IMR-90 (cell line): ENCODE results near the gene GNAO1. TPM values are rescaled to one million over a fixed set of nuclear protein-coding genes. Genes with fewer than 3 reads are reported as not detected.

ENCODE experiments used
- ATAC-seq: fragments of 200-7000 bp; cut with Tn5 transposase; 2 replicates; pipeline ENCODE4 v1.9.1; 2020; ENCODE audit warnings: low read depth, mild to moderate bottlenecking, moderate library complexity
- BruUV-seq: library from RNA; stranded (reverse); fragments of 400-500 nt; replicated peaks from 2 replicates; lab custom pipeline; 2021; lab: Mats Ljungman, UMichigan
- CTCF ChIA-PET: fragments of 300-600 bp; formaldehyde crosslinking; extraction: SDS; loops from one replicate; lab custom pipeline; 2021; ENCODE audit warnings: antibody characterized with exemption; lab: Yijun Ruan, JAX
- POLR2A ChIA-PET: fragments of 300-600 bp; sonication (Branson Sonifier 250); formaldehyde crosslinking; loops from one replicate; lab custom pipeline; 2022; ENCODE audit warnings: antibody characterized with exemption; ENCODE audit not compliant: unreplicated experiment; lab: Charles Lee
- DNase-seq: peaks from one replicate; pipeline ENCODE4 v3.0.0; 2013
- H2AFZ ChIP-seq: replicated peaks from 2 replicates; pipeline ENCODE3; 2013; ENCODE audit warnings: low read length, mild to moderate bottlenecking; ENCODE audit not compliant: poor library complexity
- H2AK5ac ChIP-seq: 2 replicates; pipeline ENCODE4 v1.6.1; 2013; ENCODE audit warnings: low read depth, low read length, inconsistent platforms
- H2AK9ac ChIP-seq: replicated peaks from 2 replicates; pipeline ENCODE3; 2013; ENCODE audit warnings: mild to moderate bottlenecking, low read depth, low read length, moderate library complexity; ENCODE audit not compliant: poor library complexity
- H2BK120ac ChIP-seq: 2 replicates; pipeline ENCODE4 v1.6.1; 2013; ENCODE audit warnings: low read depth, low read length, inconsistent platforms
- H2BK15ac ChIP-seq: 3 replicates; pipeline ENCODE4 v1.6.1; 2013; ENCODE audit warnings: low read depth, low read length, inconsistent platforms
- H2BK20ac ChIP-seq: 2 replicates; pipeline ENCODE4 v1.6.1; 2013; ENCODE audit warnings: low read depth, mild to moderate bottlenecking, inconsistent platforms, low read length, moderate library complexity
- H2BK5ac ChIP-seq: 2 replicates; pipeline ENCODE4 v1.6.1; 2013; ENCODE audit warnings: mild to moderate bottlenecking, low read depth, low read length, inconsistent platforms; ENCODE audit not compliant: poor library complexity, severe bottlenecking
- H3K14ac ChIP-seq: replicated peaks from 2 replicates; pipeline ENCODE4 v1.6.1; 2013; ENCODE audit warnings: low read depth, low read length, inconsistent platforms
- H3K18ac ChIP-seq: 2 replicates; pipeline ENCODE4 v1.6.1; 2013; ENCODE audit warnings: low read depth, low read length, control low read depth
- H3K23ac ChIP-seq: 2 replicates; pipeline ENCODE4 v1.6.1; 2013; ENCODE audit warnings: low read depth, low read length, inconsistent platforms
- H3K27ac ChIP-seq: 2 replicates; pipeline ENCODE4 v1.5.1; 2013; ENCODE audit warnings: mild to moderate bottlenecking, control low read depth, low read length; ENCODE audit not compliant: insufficient read depth
- H3K27me3 ChIP-seq: 2 replicates; pipeline ENCODE4 v1.6.1; 2013; ENCODE audit warnings: low read length; ENCODE audit not compliant: control insufficient read depth, insufficient read depth
- H3K36me3 ChIP-seq: 2 replicates; pipeline ENCODE4 v1.6.1; 2013; ENCODE audit warnings: low read length, mixed read lengths; ENCODE audit not compliant: control insufficient read depth, insufficient read depth
- H3K4ac ChIP-seq: 2 replicates; pipeline ENCODE4 v1.6.1; 2013; ENCODE audit warnings: low read depth, low read length, inconsistent platforms
- H3K4me1 ChIP-seq: 2 replicates; pipeline ENCODE4 v1.6.1; 2013; ENCODE audit warnings: low read length, mixed read lengths; ENCODE audit not compliant: control insufficient read depth, insufficient read depth
- H3K4me2 ChIP-seq: 2 replicates; pipeline ENCODE4 v1.6.1; 2013; ENCODE audit warnings: low read depth, mild to moderate bottlenecking, control low read depth, low read length, moderate library complexity
- H3K4me3 ChIP-seq: 2 replicates; pipeline ENCODE4 v1.5.1; 2013; ENCODE audit warnings: low read depth, mild to moderate bottlenecking, control low read depth, low read length, moderate library complexity; ENCODE audit not compliant: insufficient read depth
- H3K56ac ChIP-seq: 2 replicates; pipeline ENCODE4 v1.6.1; 2013; ENCODE audit warnings: low read length, inconsistent platforms; ENCODE audit not compliant: insufficient read depth; ENCODE audit errors: extremely low read depth
- H3K79me1 ChIP-seq, 2 experiments: 2 replicates each; pipeline ENCODE4 v1.6.1; 2013; ENCODE audit warnings: low read length in 2 of 2, inconsistent platforms in 1 of 2, low read depth in 1 of 2
- H3K9ac ChIP-seq: 2 replicates; pipeline ENCODE4 v1.6.1; 2013; ENCODE audit warnings: low read depth, low read length, control low read depth
- H3K9me1 ChIP-seq: 2 replicates; pipeline ENCODE4 v1.6.1; 2013; ENCODE audit warnings: low read length, inconsistent platforms; ENCODE audit not compliant: insufficient read depth
- H3K9me3 ChIP-seq: 2 replicates; pipeline ENCODE4 v1.6.1; 2013; ENCODE audit warnings: low read length; ENCODE audit not compliant: control insufficient read depth, insufficient read depth
- H4K20me1 ChIP-seq: 2 replicates; pipeline ENCODE4 v1.6.1; 2013; ENCODE audit warnings: low read length, inconsistent platforms; ENCODE audit not compliant: insufficient read depth
- H4K5ac ChIP-seq: 2 replicates; pipeline ENCODE4 v1.6.1; 2013; ENCODE audit warnings: mild to moderate bottlenecking, low read depth, low read length, control low read depth
- H4K8ac ChIP-seq, 2 experiments: 2 replicates each; pipeline ENCODE4 v1.6.1; 2013; ENCODE audit warnings: low read depth in 2 of 2, low read length in 2 of 2, control low read depth in 1 of 2, inconsistent platforms in 1 of 2
- H4K91ac ChIP-seq: 2 replicates; pipeline ENCODE4 v1.6.1; 2013; ENCODE audit warnings: low read depth, low read length, inconsistent platforms; ENCODE audit not compliant: insufficient read depth
- CEBPB ChIP-seq: IDR thresholded peaks from 2 replicates; pipeline ENCODE4 v1.6.1; 2012; ENCODE audit warnings: low read depth, low read length, improper control_type of control experiment
- CHD1 ChIP-seq: IDR thresholded peaks from 2 replicates; pipeline ENCODE4 v1.6.1; 2012; ENCODE audit warnings: low read depth, low read length, improper control_type of control experiment
- CTCF ChIP-seq: conservative IDR thresholded peaks from 2 replicates; pipeline ENCODE4 v1.5.1; 2012; ENCODE audit warnings: mild to moderate bottlenecking, low read depth, low read length, improper control_type of control experiment
- ELK1 ChIP-seq: fragments of 150-350 bp; IDR thresholded peaks from 2 replicates; pipeline ENCODE4 v1.6.1; 2016; ENCODE audit warnings: low read depth, mild to moderate bottlenecking, low read length, moderate library complexity, borderline replicate concordance
- FOS ChIP-seq: fragments of 150-350 bp; IDR thresholded peaks from 2 replicates; pipeline ENCODE4 v1.6.1; 2016; ENCODE audit warnings: low read depth, low read length
- MAFK ChIP-seq: IDR thresholded peaks from 2 replicates; pipeline ENCODE4 v1.6.1; 2012; ENCODE audit warnings: low read depth, low read length, improper control_type of control experiment
- MAZ ChIP-seq: IDR thresholded peaks from 2 replicates; pipeline ENCODE4 v1.6.1; 2012; ENCODE audit warnings: low read depth, mild to moderate bottlenecking, low read length, improper control_type of control experiment, moderate library complexity, borderline replicate concordance
- MXI1 ChIP-seq: IDR thresholded peaks from 2 replicates; pipeline ENCODE4 v1.6.1; 2012; ENCODE audit warnings: low read depth, mild to moderate bottlenecking, low read length, moderate library complexity, borderline replicate concordance
- NFE2L2 ChIP-seq: fragments of 150-350 bp; IDR thresholded peaks from 2 replicates; pipeline ENCODE4 v1.6.1; 2016; ENCODE audit warnings: low read depth, mild to moderate bottlenecking, low read length
- POLR2A ChIP-seq: IDR thresholded peaks from 2 replicates; pipeline ENCODE4 v1.6.1; 2012; ENCODE audit warnings: mild to moderate bottlenecking, low read depth, low read length
- RAD21 ChIP-seq: IDR thresholded peaks from 2 replicates; pipeline ENCODE4 v1.6.1; 2012; ENCODE audit warnings: low read length, improper control_type of control experiment
- RCOR1 ChIP-seq: IDR thresholded peaks from 2 replicates; pipeline ENCODE4 v1.6.1; 2012; ENCODE audit warnings: mild to moderate bottlenecking, low read length, improper control_type of control experiment; ENCODE audit not compliant: insufficient replicate concordance
- RFX5 ChIP-seq: IDR thresholded peaks from 2 replicates; pipeline ENCODE4 v1.8.0; 2012; ENCODE audit warnings: low read depth, mild to moderate bottlenecking, low read length, moderate library complexity
- SMC3 ChIP-seq: fragments of 150-350 bp; IDR thresholded peaks from 2 replicates; pipeline ENCODE4 v1.6.1; 2016; ENCODE audit warnings: low read depth, mild to moderate bottlenecking, antibody characterized with exemption, low read length, moderate library complexity
- WGBS, 2 experiments: methylation state at CpG; one replicate each; pipeline versions ENCODE4 v1.1.5 to v1.1.7; 2013; ENCODE audit warnings: missing lambda C conversion rate in 2 of 2; ENCODE audit not compliant: insufficient read length in 1 of 2; ENCODE audit errors: extremely low coverage in 2 of 2; 5-methylcytosine and 5-hydroxymethylcytosine counted together
- dilution Hi-C: fragments of 300-500 bp; cut with HindIII; formaldehyde crosslinking; loops from one replicate; pipeline ENCODE4 v1.14.3; 2018; ENCODE audit warnings: low sequenced_read_pairs; ENCODE audit not compliant: unreplicated experiment
- in situ Hi-C: fragments of 300-500 bp; cut with MboI; formaldehyde crosslinking; loops from 3 replicates; pipeline ENCODE4 v1.14.3; 2019; ENCODE audit warnings: low sequenced_read_pairs, inconsistent platforms, mixed read lengths
- intact Hi-C: fragments of 100-400 bp; cut with micrococcal nuclease; formaldehyde crosslinking; loops from 2 replicates; pipeline ENCODE4 v1.10.0; 2022
- polyA plus RNA-seq, 3 experiments: library from polyadenylated mRNA; depleted of rRNA; stranded (reverse); fragments of >200 nt; gene quantifications; 2 replicates each; pipeline ENCODE4 v1.2.3, GENCODE V29; 2012; ENCODE audit warnings: low replicate concordance in 1 of 3
- total RNA-seq: library from RNA; depleted of rRNA; stranded (reverse); fragments of >200 nt; gene quantifications from 2 replicates; pipeline ENCODE4 v1.2.3, GENCODE V29; 2012
- TF ChIP-seq, protein P1 (sequence below): fragments of 150-350 bp; IDR thresholded peaks from 2 replicates; pipeline ENCODE4 v1.6.1; 2017; ENCODE audit warnings: mild to moderate bottlenecking, antibody characterized with exemption, low read length, low read depth

GNAO1 gene
- total and polyA plus RNA-seq, 2 of the 4 experiments (the other 2 are of a cell fraction), result under 0.01 to 0.07 TPM

GRCh38 chr16:56315955-56316354 lies 124.7 kb downstream of the GNAO1 start:
- dilution Hi-C loops, result no loop called here

More at GRCh38 chr16:56315955-56316354, 124.7 kb downstream of the GNAO1 start:
- Histone ChIP-seq H2AK5ac (no peak overlapping the region), H3K79me1 (no peaks in the 10 kb centered on the region), H3K9ac (no peak overlapping the region), H2BK5ac (no peak overlapping the region), H3K18ac (no peak overlapping the region), H3K4me1 (no peaks in the 10 kb centered on the region), H3K14ac (no peak overlapping the region), H3K23ac (no peak overlapping the region), H4K20me1 (no peaks in the 10 kb centered on the region), H4K5ac (no peak overlapping the region), H2BK15ac (no peak overlapping the region), H3K27me3 (peaks cover 22% of the 10 kb centered on the region), H3K36me3 (no peaks in the 10 kb centered on the region), H3K27ac (no peak overlapping the region), H3K56ac (no peak overlapping the region), H3K9me1 (no peaks in the 10 kb centered on the region), H4K91ac (no peak overlapping the region), H3K4me2 (no peak overlapping the region), H3K4me3 (no peak overlapping the region), H2AK9ac (no peak overlapping the region), H3K9me3 (no peaks in the 10 kb centered on the region), H3K4ac (no peak overlapping the region), H2AFZ (no peak overlapping the region), H4K8ac (no peak overlapping the region), H2BK120ac (no peak overlapping the region), H2BK20ac (no peak overlapping the region)
- CTCF ChIA-PET, result no interaction called here
- intact Hi-C loops (no loop called here), in situ Hi-C loops (loop anchor here (25.0 kb wide), 2 partner anchors 604 to 854 kb away; no protein-coding TSS in a partner anchor)
- ATAC-seq (no peak), DNase-seq (no peak)
- POLR2A ChIA-PET, result no interaction called here
- 100% methylated on average over 2 of the region's 7 CpGs; no CpG with 5 or more reads in 1 of the 2 experiments for WGBS, 2 experiments
- TF ChIP-seq RAD21 (no peak), CEBPB (no peak), CHD1 (no peak), FOS (no peak), RFX5 (no peak), POLR2A (no peak), MAFK (no peak), MAZ (no peak), ELK1 (no peak), NFE2L2 (no peak), RCOR1 (no peak), CTCF (no peak), SMC3 (no peak), MXI1 (no peak)
- TF ChIP-seq, protein P1, sequence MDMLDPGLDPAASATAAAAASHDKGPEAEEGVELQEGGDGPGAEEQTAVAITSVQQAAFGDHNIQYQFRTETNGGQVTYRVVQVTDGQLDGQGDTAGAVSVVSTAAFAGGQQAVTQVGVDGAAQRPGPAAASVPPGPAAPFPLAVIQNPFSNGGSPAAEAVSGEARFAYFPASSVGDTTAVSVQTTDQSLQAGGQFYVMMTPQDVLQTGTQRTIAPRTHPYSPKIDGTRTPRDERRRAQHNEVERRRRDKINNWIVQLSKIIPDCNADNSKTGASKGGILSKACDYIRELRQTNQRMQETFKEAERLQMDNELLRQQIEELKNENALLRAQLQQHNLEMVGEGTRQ, result no peak
- no TSS peak for BruUV-seq
